B cell (primary cell): ENCODE data around the gene DENND1A. TPM values are rescaled to one million over a fixed set of nuclear protein-coding genes. Genes with fewer than 3 reads are reported as not detected.
A peak's percentile ranks its signal among the peaks of the same experiment; 100 is the strongest.

ENCODE experiments used
- ATAC-seq: fragments of 200-7000 bp; cut with Tn5 transposase; one replicate; pipeline ENCODE4 v1.10.0; 2021; ENCODE audit warnings: low read depth, mild to moderate bottlenecking, moderate number of reproducible peaks, moderate library complexity
- CTCF ChIA-PET: fragments of 350-600 bp; sonication (Branson Sonifier 250); formaldehyde crosslinking; loops from one replicate; lab custom pipeline; 2021; ENCODE audit warnings: antibody characterized with exemption, inconsistent platforms; lab: Charles Lee
- POLR2A ChIA-PET: fragments of 350-600 bp; sonication (Branson Sonifier 250); formaldehyde crosslinking; loops from one replicate; lab custom pipeline; 2021; ENCODE audit warnings: antibody characterized with exemption; lab: Charles Lee
- DNase-seq: peaks from one replicate; pipeline ENCODE4 v3.0.0; 2013
- H2AFZ ChIP-seq: 2 replicates; pipeline ENCODE4 v1.6.1; 2012; ENCODE audit warnings: mild to moderate bottlenecking, low read depth, low read length; ENCODE audit not compliant: insufficient read depth, poor library complexity, severe bottlenecking
- H3K27ac ChIP-seq, 2 donors: 1 replicate in 1 of 2; 2 replicates in 1 of 2; pipeline ENCODE4 v1.5.1; 2012 to 2013; ENCODE audit warnings: low read length in 2 of 2, mild to moderate bottlenecking in 2 of 2, moderate library complexity in 1 of 2
- H3K27me3 ChIP-seq, 4 experiments: fragments of 200-600 bp in 1 of 4; sonication (generic) in 1 of 4; replicated peaks in 1 of 4; 1 replicate in 2 of 4; 2 replicates in 2 of 4; pipeline versions ENCODE4 v1.6.1 to v1.7.0; 2013 to 2016; ENCODE audit warnings: low read length in 3 of 4, mild to moderate bottlenecking in 2 of 4, mixed read lengths in 1 of 4, moderate library complexity in 1 of 4; ENCODE audit not compliant: insufficient read depth in 4 of 4, control insufficient read depth in 3 of 4; ENCODE audit errors: control extremely low read depth in 1 of 4
- H3K36me3 ChIP-seq, 2 experiments: replicated peaks in 1 of 2; 1 replicate in 1 of 2; 2 replicates in 1 of 2; pipeline versions ENCODE4 v1.6.1 to v1.7.1; 2013; ENCODE audit warnings: low read length in 1 of 2; ENCODE audit not compliant: insufficient read depth in 2 of 2, control insufficient read depth in 1 of 2; ENCODE audit errors: control extremely low read depth in 1 of 2, extremely low read depth in 1 of 2
- H3K4me1 ChIP-seq, 2 donors: fragments of 200-600 bp in 1 of 2; sonication (generic) in 1 of 2; 1 replicate in 1 of 2; 2 replicates in 1 of 2; pipeline versions ENCODE4 v1.5.1 to v1.6.1; 2013 to 2017; ENCODE audit warnings: low read length in 2 of 2; ENCODE audit not compliant: control insufficient read depth in 2 of 2, insufficient read depth in 2 of 2
- H3K4me2 ChIP-seq: replicated peaks from 2 replicates; pipeline ENCODE3; 2012; ENCODE audit warnings: mild to moderate bottlenecking, low read depth, low read length; ENCODE audit not compliant: poor library complexity, severe bottlenecking
- H3K4me3 ChIP-seq, 5 experiments: fragments of 200-600 bp in 1 of 5; sonication (generic) in 1 of 5; 1 replicate in 3 of 5; 2 replicates in 2 of 5; pipeline versions ENCODE4 v1.5.1 to v1.7.0; 2011 to 2016; ENCODE audit warnings: low read length in 4 of 5, mild to moderate bottlenecking in 4 of 5, low read depth in 2 of 5, control low read depth in 1 of 5, moderate library complexity in 1 of 5; ENCODE audit not compliant: insufficient read depth in 1 of 5; ENCODE audit errors: control extremely low read depth in 1 of 5, extremely low read depth in 1 of 5
- H3K79me2 ChIP-seq: fragments of 200-600 bp; sonication (generic); one replicate; pipeline ENCODE4 v1.6.0; 2016; ENCODE audit warnings: low read length; ENCODE audit not compliant: control insufficient read depth, insufficient read depth
- H3K9ac ChIP-seq: fragments of 200-600 bp; sonication (generic); 2 replicates; pipeline ENCODE4 v1.6.1; 2017; ENCODE audit warnings: mild to moderate bottlenecking, low read length, moderate library complexity
- H3K9me3 ChIP-seq, 3 donors: one replicate each; pipeline versions ENCODE4 v1.6.1 to v1.7.1; 2013; ENCODE audit warnings: low read length in 2 of 3; ENCODE audit not compliant: control insufficient read depth in 2 of 3, insufficient read depth in 1 of 3; ENCODE audit errors: control extremely low read depth in 1 of 3
- H4K20me1 ChIP-seq: 2 replicates; pipeline ENCODE4 v1.6.0; 2012; ENCODE audit warnings: mild to moderate bottlenecking, low read length; ENCODE audit not compliant: insufficient read depth, control insufficient read depth, poor library complexity, severe bottlenecking
- H3K27ac Mint-ChIP-seq: one replicate; pipeline ENCODE4 v1.8.0; 2021; ENCODE audit warnings: mixed read lengths
- H3K27me3 Mint-ChIP-seq: one replicate; pipeline ENCODE4 v1.8.0; 2021; ENCODE audit warnings: mixed read lengths
- H3K4me1 Mint-ChIP-seq: one replicate; pipeline ENCODE4 v1.8.0; 2021; ENCODE audit warnings: mixed read lengths
- H3K4me3 Mint-ChIP-seq: one replicate; pipeline ENCODE4 v1.8.0; 2021; ENCODE audit warnings: mixed read lengths
- H3K9me3 Mint-ChIP-seq: one replicate; pipeline ENCODE4 v1.8.0; 2022; ENCODE audit warnings: mixed read lengths; ENCODE audit not compliant: insufficient read depth
- EZH2 ChIP-seq: IDR thresholded peaks from 2 replicates; pipeline ENCODE4 v1.6.1; 2012; ENCODE audit warnings: borderline replicate concordance, low read depth, mild to moderate bottlenecking, moderate library complexity, low read length; ENCODE audit not compliant: insufficient read depth, poor library complexity, severe bottlenecking
- WGBS: methylation state at CpG from one replicate; pipeline ENCODE4 v1.1.5; 2013; ENCODE audit warnings: missing lambda C conversion rate; ENCODE audit not compliant: insufficient coverage; 5-methylcytosine and 5-hydroxymethylcytosine counted together
- intact Hi-C: fragments of 100-400 bp; cut with micrococcal nuclease; formaldehyde crosslinking; loops from one replicate; pipeline ENCODE4 v1.10.0; 2022
- polyA plus RNA-seq: library from polyadenylated mRNA; depleted of rRNA; stranded (reverse); fragments of >200 nt; gene quantifications from 2 replicates; pipeline ENCODE4 v1.2.3, GENCODE V29; 2012
- total RNA-seq, 2 donors: library from RNA; stranded (reverse); fragments of 120-200 nt in 1 of 2; gene quantifications; 1 replicate in 1 of 2; 2 replicates in 1 of 2; pipeline versions ENCODE4 v1.2.3 to v1.2.4, GENCODE V29; 2013 to 2022
- TF ChIP-seq, protein P1 (sequence below): fragments of 200-600 bp; IDR thresholded peaks from one replicate; pipeline ENCODE4 v1.8.0; 2022; ENCODE audit warnings: antibody characterized with exemption, mild to moderate bottlenecking

Gene DENND1A
- total and polyA plus RNA-seq, 2 donors (not counting 1 experiment from before 2014, with no cell fraction given) = 10.8 to 26.0 TPM

DNA sequence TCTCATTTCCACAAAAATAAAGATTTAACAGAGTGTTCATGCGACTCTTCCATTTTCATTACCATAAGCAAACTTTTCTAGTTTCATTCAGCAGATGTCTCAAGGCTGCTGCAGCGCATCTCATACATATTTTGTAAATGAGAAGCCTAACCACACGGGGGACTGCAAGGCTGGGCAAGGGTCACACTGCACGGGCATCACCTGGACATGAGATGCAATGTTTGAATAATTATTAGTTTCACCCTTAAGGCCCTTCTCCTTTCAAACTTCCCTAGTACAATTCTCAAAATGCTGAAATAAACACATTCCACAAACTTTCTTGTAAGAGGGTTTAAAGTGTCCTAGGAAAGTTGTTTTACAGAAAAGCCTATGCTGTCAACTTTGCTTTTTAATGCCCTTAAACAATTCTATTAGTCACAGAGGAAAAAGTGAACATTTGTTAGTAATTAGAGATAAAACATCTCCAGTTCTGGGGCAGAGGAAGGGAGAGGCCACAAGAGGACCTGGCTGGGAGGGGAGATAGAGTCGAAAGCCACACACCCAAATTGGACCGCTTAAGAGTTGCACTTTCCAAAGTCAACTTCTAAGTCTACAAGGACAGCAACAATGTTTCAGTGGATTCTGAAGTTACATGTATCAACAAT, 1.3 kb downstream of the DENND1A start:
- Mint-ChIP-seq H3K4me1 (peaks cover 38% of the 10 kb centered on the region), H3K27ac (peak overlapping the region; percentile 84), H3K27me3 (peaks cover 3% of the 10 kb centered on the region), H3K9me3 (no peaks in the 10 kb centered on the region), H3K4me3 (peak overlapping the region; percentile 90)
- intact Hi-C loops = loop anchor here (1.0 kb wide), 1 partner anchor 487 kb away; the partner anchor contains the start of gene PSMB7
- TF ChIP-seq EZH2 = no peak
- TF ChIP-seq, protein P1, sequence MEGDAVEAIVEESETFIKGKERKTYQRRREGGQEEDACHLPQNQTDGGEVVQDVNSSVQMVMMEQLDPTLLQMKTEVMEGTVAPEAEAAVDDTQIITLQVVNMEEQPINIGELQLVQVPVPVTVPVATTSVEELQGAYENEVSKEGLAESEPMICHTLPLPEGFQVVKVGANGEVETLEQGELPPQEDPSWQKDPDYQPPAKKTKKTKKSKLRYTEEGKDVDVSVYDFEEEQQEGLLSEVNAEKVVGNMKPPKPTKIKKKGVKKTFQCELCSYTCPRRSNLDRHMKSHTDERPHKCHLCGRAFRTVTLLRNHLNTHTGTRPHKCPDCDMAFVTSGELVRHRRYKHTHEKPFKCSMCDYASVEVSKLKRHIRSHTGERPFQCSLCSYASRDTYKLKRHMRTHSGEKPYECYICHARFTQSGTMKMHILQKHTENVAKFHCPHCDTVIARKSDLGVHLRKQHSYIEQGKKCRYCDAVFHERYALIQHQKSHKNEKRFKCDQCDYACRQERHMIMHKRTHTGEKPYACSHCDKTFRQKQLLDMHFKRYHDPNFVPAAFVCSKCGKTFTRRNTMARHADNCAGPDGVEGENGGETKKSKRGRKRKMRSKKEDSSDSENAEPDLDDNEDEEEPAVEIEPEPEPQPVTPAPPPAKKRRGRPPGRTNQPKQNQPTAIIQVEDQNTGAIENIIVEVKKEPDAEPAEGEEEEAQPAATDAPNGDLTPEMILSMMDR = no peak
- Histone ChIP-seq H3K4me2 (peak overlapping the region; percentile 90), H3K36me3 (no peaks in the 10 kb centered on the region), H2AFZ (peak overlapping the region; percentile 81), H3K4me3 (peak overlapping the region; percentile 43 to 68 (median 64)), H3K9ac (peak overlapping the region; percentile 67), H3K9me3 (peaks cover 0 to 2% (median 0%) of the 10 kb centered on the region in 3 donors), H3K79me2 (peaks cover 30% of the 10 kb centered on the region), H3K27me3 (peaks cover 0 to 2% (median 0%) of the 10 kb centered on the region in 4 experiments), H3K4me1 (peaks cover 23 to 27% of the 10 kb centered on the region in 2 donors), H4K20me1 (peaks cover 5% of the 10 kb centered on the region), H3K27ac (peak overlapping the region; percentile 21 to 70)
- ATAC-seq (no peak), DNase-seq (peak; percentile 24)
- ChIA-PET CTCF (interaction anchor here (0.6 kb wide), 1 partner anchor 119 kb away, joined by 4 read pairs; no protein-coding TSS in a partner anchor), POLR2A (no interaction called here)
- no CpG with 5 or more reads among the region's 6 CpGs for WGBS
